GM10847 (cell line): ENCODE measurements around the gene MARCHF2.

Source experiments
- POLR2A ChIP-seq: IDR thresholded peaks from 2 replicates; pipeline ENCODE4 v1.6.1; 2011; ENCODE audit not compliant: insufficient read length; ENCODE audit errors: extremely low read depth

The MARCHF2 gene

GRCh38 chr19:8388612-8388958 is 24.5 kb upstream of the MARCHF2 start:
- no peak for TF ChIP-seq POLR2A

- peak; percentile 67 for TF ChIP-seq POLR2A
Measured at GRCh38 chr19:8389891-8390616, 23.1 kb upstream of the MARCHF2 start, which contains the start of gene RAB11B. RAB11B (plus strand) TSS chr19:8390360; CDS start chr19:8390417, 57 bp downstream.

- peak; percentile 47 for TF ChIP-seq POLR2A
Measured at GRCh38 chr19:8390617-8390981, 22.5 kb upstream of the MARCHF2 start.

GRCh38 chr19:8391198-8392016 is 21.7 kb upstream of the MARCHF2 start:
- no peak for TF ChIP-seq POLR2A

- TF ChIP-seq POLR2A = no peak
Measured at GRCh38 chr19:8392017-8392591, 21.0 kb upstream of the MARCHF2 start.

- TF ChIP-seq POLR2A = no peak
Measured at GRCh38 chr19:8393192-8393870, 19.8 kb upstream of the MARCHF2 start.

GRCh38 chr19:8393871-8394250 is 19.2 kb upstream of the MARCHF2 start:
- TF ChIP-seq POLR2A = no peak

- TF ChIP-seq POLR2A = no peak
Measured at GRCh38 chr19:8395621-8396082, 17.5 kb upstream of the MARCHF2 start.

GRCh38 chr19:8396185-8396562 is 16.9 kb upstream of the MARCHF2 start:
- TF ChIP-seq POLR2A = no peak

- no peak for TF ChIP-seq POLR2A
Measured at GRCh38 chr19:8396563-8397203, 16.4 kb upstream of the MARCHF2 start.

GRCh38 chr19:8397271-8397670 is 15.8 kb upstream of the MARCHF2 start:
- TF ChIP-seq POLR2A = no peak

GRCh38 chr19:8397746-8398310 is 15.3 kb upstream of the MARCHF2 start:
- TF ChIP-seq POLR2A = no peak

GRCh38 chr19:8398311-8398771 is 14.8 kb upstream of the MARCHF2 start:
- no peak for TF ChIP-seq POLR2A

- no peak for TF ChIP-seq POLR2A
Measured at GRCh38 chr19:8399681-8400188, 13.4 kb upstream of the MARCHF2 start.
